Skin epidermis (tissue), 12 donors: Measurements from ENCODE around the gene DIAPH3.

ENCODE experiments used
- H3K27ac ChIP-seq, 21 experiments: fragments of 200-600 bp; sonication (generic) in 11 of 21; one replicate each; pipeline ENCODE4 v1.5.0; 2020; ENCODE audit warnings: mild to moderate bottlenecking in 3 of 21, inconsistent platforms in 2 of 21, moderate library complexity in 2 of 21
- H3K4me3 ChIP-seq, 7 experiments: fragments of 200-600 bp; sonication (generic) in 2 of 7; one replicate each; pipeline ENCODE4 v1.5.0; 2020; ENCODE audit warnings: inconsistent platforms in 2 of 7, mild to moderate bottlenecking in 2 of 7, moderate library complexity in 1 of 7

The DIAPH3 gene

DNA sequence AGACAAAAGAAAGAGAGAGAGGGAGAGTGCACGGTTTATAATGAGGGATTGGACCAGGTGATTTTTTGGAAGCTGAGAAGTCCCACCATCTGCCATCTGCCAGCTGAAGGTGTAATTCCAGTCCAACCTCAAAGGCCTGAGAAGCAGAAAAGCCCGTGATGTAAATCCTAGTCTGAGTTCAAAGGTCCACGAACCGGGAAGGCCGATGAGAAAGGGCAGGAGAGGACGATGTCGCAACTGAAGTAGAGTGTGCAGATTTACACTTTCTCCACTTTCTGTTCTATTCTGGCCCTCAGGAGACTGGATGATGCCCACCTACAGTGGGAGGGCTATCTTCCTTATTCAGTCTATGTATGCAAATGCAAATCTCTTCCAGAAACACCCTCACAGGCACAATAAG is 500.0 kb downstream of the DIAPH3 start:
- Histone ChIP-seq H3K27ac (no peak overlapping the region), H3K4me3 (no peak overlapping the region)

- Histone ChIP-seq H3K27ac (no peak overlapping the region), H3K4me3 (no peak overlapping the region)
Measured at GRCh38 chr13:59660582-59660981, 503.1 kb downstream of the DIAPH3 start.

- H3K27ac ChIP-seq = no peak overlapping the region
- no peak overlapping the region for H3K4me3 ChIP-seq
Measured at GRCh38 chr13:59659981-59660380, 503.7 kb downstream of the DIAPH3 start.

DNA sequence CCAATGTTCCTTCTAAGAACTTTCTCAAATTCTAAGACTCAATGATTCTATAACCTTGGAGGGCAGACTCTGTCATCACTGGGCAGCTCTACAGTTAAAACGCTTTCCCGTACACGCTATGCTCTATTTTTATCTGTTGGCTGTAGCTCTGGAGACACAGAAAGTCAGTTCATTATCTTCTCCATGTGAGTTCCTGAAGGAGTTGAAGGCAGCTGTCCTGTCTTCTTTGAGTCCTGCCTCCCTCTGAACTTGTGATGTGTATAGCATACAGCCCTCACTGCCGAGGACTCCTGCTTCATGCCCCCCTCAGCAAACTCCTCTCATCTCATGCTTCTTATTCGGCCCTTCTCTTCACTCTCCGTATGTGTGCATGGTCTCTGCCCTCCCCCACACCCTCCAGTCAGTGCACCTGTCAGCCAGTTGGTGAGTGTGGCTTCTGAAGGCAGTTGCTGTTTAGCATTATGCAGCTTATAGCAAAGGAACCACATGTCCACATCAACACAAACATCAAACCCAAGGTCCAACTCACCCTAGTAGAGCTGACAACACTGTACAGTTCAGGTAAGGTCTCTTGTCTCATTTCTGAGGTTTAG is 504.9 kb downstream of the DIAPH3 start:
- no peak overlapping the region for H3K27ac ChIP-seq

GRCh38 chr13:59658027-59658737 is 505.5 kb downstream of the DIAPH3 start:
- H3K4me3 ChIP-seq = no peak overlapping the region
- no peak overlapping the region for H3K27ac ChIP-seq

More for the DNA sequence above, 504.9 kb downstream of the DIAPH3 start:
- no peak overlapping the region for H3K4me3 ChIP-seq

DNA sequence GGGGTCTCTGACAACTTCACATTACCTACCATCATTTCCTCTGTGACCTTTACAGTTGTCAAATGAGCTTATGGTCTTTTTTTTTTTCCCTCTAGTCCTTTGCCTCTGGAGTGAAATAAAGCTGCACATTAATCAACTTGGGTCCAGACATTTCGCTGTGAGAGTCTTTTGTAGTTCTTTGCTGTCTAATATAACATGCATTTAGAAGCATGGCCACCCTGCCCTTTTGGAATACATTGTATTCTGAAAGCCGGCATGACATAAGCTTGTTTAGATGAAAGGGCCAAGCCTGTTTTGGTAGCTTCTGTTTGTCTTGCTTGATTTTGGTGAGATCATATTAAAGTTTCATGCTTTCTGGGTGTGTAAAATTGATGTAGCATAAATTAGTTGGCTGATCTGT is 509.8 kb downstream of the DIAPH3 start:
- Histone ChIP-seq H3K27ac (no peak overlapping the region), H3K4me3 (no peak overlapping the region)

DNA sequence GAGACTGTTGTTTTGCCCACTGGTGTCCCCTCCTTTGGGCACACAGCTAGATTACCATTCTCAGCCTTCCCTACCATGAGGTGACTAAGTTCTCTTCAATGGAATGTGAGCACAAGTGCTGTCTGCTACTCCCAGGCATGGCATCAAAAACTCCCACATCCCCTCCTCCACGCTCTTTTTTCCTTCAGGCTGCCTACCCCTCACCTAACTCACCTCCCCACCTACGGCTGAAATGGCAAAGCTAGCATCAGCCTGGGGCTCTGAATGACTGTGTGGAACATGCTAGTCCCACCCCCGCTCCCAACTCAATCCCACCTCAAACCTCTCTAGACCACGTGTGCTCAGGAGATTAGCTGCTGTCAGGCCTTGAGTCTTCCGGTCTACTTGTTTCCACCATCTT is 512.2 kb downstream of the DIAPH3 start:
- no peak overlapping the region for H3K27ac ChIP-seq
- H3K4me3 ChIP-seq = no peak overlapping the region

DNA sequence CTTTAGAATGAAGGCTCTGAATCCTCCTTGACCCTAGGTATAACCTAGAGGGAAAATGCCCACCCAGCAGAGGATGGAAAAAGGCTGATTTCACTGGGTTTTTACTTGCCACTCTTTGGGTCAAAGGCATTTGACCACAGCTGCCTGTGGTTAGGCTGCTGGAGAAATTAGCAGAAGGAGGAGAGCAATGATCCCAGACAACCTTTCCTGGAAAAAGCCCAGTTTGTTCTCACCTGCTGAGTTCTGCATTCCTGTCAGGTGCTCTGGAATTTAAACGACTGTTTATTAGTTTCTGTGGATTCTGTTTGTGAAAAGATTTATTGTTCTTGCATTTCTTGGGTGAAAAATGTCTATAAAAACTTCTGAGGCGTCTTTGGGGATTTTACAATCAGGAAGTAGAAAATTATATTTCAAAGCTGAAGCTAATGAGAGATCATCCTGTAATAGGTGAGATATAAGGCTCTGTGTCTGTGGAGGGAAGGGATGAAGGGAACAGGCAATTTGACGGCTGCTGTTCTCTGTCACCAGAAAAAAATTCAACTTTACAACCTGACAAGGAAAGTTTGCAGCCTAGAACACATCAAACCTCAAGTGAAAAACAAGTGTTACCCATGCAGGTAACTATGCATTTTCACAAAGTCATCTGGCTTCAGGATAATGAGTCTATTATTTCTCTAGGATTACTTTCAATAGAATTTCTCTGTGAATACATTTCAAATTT is 519.7 kb downstream of the DIAPH3 start:
- H3K4me3 ChIP-seq = no peak overlapping the region
- H3K27ac ChIP-seq = no peak overlapping the region

DNA sequence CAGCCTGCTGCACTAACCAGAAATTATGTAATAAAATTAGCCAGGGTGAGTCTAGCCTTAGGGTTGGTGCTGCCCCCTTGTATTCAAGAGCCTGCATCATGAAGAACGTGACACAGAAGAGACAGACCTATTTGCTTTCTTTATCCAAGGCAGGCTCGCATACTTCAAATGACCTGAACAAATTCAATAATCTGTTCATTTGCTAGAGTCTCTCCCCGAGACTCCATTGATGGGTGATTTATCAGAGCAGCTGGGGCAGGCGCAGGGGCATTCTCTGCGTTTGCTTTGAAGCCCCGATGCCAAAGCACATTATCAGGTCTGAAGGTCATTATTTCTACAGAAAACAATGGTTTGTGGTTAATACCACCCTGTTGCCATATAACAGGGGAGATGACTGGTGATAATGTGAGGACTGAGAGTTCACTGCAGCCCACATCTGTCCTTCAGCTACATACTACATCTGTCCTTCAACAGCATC is 520.3 kb downstream of the DIAPH3 start:
- H3K27ac ChIP-seq = no peak overlapping the region
- no peak overlapping the region for H3K4me3 ChIP-seq

- Histone ChIP-seq H3K4me3 (no peak overlapping the region), H3K27ac (no peak overlapping the region)
Measured at GRCh38 chr13:59641817-59642216, 521.9 kb downstream of the DIAPH3 start.

DNA sequence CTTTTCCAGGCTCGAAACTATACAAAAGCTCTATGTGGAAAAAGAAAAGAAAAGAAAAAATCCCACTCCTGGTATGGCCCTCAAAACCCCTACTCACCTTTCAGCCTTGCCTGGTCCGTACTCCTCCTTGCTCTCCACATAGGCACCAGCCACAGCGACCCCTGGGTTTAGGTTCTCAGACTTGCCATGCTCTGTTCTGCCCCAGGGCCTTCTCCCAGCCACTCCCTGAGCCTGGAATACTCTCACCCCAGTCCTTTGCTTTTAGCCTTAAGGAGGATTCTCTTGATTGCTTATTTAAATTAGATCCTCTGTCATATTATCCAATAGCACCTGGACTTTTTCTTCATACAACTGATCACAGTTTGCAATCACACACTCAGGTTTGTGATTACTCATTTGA is 522.5 kb downstream of the DIAPH3 start:
- no peak overlapping the region for H3K4me3 ChIP-seq
- H3K27ac ChIP-seq = no peak overlapping the region

GRCh38 chr13:59638404-59638803 is 525.3 kb downstream of the DIAPH3 start:
- Histone ChIP-seq H3K4me3 (no peak overlapping the region), H3K27ac (no peak overlapping the region)

GRCh38 chr13:59635589-59635988 is 528.1 kb downstream of the DIAPH3 start:
- Histone ChIP-seq H3K4me3 (no peak overlapping the region), H3K27ac (no peak overlapping the region)

DNA sequence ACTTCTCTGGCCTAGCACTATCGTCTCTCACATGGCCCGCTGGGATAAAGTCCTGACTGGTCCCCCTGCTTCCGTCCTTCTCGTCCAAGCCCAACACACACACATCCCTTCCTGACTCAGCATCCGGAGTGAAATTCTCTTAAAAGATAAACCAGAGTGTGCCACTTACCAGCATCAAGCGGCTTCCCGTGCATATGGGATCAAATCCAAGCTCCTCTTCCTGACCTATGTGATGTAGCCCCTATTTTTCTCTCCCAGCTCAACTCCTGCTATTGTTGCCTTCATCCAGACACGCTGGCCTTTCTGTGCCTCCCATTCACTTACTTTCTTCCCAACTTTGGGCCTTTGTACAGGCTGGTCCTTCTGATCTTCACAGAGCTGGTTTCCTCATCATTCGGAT is 530.4 kb downstream of the DIAPH3 start:
- no peak overlapping the region for H3K4me3 ChIP-seq
- no peak overlapping the region for H3K27ac ChIP-seq

GRCh38 chr13:59631271-59631670 is 532.5 kb downstream of the DIAPH3 start:
- H3K4me3 ChIP-seq = no peak overlapping the region
- no peak overlapping the region for H3K27ac ChIP-seq

DNA sequence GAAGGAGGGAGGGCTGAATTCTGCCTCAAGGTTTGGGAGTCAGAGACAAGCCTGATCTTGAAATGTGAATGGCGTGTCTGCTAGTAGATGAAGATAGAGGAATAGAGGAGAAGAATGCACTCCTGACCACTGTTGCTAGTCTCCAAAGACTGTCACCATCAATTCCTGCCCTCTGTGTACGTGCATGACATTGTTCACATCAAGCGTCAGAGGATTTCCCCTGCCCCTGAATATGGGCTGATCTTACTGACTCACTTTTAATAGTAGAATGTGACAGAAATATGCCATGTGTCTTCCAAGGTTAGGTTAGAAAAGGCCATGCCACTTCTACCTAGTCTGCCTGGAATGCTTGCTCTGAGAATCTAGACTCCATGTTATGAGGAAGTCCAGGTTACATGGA is 538.6 kb downstream of the DIAPH3 start:
- Histone ChIP-seq H3K27ac (no peak overlapping the region), H3K4me3 (no peak overlapping the region)

DNA sequence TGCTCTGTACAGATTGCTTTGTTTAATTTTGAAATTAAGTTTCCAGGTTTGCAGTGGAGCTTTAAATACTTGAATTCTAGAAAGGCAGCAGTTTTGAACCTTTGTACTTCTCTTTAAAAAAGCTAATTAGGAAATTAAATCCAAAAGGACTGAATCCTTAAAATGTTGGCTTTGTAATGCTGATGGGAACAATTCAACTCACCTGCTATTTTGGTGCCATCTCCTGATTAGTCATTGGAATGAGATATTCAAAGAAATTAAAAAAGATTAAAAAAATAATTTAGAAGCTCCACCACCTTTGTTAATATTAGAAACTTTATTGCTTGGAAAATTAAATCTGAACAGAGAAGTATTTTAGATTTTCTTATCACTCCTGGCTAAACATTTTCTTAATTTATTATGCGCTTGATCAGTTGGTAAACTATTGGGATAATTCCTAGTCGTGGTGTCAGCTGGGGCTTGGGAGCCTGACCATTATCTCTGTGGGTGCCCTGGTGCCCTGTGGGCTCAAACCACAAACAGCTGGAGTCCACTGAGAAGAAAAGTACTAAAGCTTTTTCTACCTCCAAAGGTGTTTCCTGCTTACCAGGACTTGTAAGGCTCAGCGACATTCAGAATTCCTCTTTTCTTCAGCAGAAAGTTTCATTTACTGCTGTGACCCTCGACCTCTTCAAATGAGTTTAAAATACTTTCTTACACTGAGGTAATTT is 540.4 kb downstream of the DIAPH3 start:
- no peak overlapping the region for H3K27ac ChIP-seq
- H3K4me3 ChIP-seq = no peak overlapping the region

DNA sequence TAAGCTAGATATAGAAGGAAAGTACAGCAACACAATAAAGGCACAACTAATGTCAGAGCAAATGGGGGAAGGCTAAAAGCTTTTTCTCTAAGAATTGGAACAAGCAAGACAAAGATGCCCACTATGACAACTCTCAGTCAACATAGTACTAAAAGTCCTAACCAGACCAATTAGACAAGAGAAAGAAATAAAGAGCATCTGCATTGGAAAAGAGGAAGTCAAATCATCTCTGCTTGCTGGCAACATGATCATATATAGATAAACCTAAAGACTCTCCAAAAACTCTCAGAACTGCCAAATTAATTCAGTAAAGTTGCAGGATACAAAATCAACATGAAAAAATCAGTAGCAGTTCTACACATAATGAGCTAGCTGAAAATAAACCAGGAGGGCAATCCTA is 542.0 kb downstream of the DIAPH3 start:
- Histone ChIP-seq H3K4me3 (no peak overlapping the region), H3K27ac (no peak overlapping the region)
